NCI-H524 (cell line): Measurements from ENCODE around the gene UQCRC1.

Experiments
- DNase-seq, 2 experiments: peaks; one replicate each; lab custom pipeline; 2025; lab: John Stamatoyannopoulos, UW

Gene UQCRC1

DNA sequence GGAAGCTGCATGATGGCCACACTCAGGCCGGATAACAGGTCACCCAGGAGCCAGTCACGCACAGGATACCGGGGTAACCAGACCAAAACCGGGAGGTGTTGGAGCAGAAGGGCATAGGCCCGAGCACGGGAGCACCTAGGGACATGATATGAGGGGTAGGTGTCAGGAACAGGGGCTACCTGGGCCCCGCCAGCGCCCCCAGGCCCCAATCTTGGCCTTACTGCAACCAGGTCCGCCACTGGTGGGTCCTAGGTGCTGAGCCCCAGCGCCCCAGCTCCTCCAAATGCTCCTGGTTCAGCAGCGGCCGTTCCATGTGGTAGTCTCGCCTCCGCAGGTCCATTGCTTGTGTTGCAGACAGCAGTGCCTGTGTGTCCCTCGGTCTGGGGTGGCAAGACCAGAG is 23.8 kb upstream of the UQCRC1 start:
- no peak for DNase-seq

DNA sequence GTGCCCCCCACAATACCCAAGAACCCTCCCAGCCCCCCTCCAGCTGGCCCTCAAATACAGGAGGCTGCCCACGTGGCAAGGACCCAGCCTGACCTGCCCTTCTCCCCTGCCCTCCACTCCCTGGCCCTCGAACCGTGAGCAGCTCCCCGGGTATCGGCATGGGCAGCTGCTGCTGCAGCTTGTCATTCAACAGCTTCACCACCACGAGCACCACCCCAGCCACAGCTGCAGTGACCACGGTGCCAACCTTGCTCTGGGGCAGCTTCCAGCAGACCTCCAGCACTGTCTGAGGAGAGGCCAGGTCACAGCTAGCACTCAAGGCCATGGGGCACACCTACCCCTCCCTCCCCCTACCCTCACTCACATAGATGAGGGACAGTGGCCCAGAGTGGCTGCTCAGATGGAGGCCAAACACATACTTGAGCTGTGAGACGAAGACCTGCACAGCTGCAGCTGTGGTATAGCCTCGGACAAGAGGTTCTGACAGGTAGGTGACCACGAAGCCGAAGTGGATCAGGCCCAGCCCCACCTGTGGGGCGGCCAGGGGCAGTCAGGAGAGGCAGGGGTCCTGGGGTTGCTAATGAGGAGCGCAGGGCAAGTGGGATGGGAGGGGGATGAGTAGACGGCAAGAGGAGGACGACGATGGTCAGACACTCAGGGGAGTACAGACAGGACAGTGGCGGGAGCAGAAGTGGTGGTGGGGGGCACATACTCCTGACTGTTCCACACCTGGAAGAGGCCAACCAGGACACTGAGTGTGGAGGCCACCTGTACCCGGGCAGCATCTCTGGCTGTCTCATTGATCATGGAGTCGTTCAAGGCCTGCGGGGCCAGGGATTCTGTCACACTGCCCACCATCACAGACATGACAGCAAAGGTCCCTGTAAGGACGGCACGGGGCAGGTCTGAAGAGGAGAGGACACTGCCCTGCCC is 22.3 kb upstream of the UQCRC1 start:
- no peak for DNase-seq

DNA sequence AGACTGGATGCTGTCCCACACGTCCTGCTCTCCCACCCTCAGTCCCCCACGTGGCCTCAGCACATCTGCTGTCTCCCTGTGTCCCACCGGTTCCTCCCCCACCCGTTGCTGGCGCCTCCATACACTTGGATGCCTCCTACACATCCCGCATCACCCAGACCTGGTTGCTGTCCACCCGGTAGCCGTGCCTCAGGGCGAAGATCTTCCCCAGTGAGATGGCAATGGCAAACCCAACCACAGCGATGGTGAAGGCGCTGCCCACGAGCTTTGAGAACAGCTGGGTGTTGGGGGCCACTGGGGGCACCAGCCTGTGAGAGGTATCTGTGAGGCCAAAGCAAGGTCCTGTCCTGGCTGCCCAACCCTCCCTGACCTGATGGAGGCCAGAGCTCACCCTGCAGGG is 21.4 kb upstream of the UQCRC1 start:
- DNase-seq: no peak

DNA sequence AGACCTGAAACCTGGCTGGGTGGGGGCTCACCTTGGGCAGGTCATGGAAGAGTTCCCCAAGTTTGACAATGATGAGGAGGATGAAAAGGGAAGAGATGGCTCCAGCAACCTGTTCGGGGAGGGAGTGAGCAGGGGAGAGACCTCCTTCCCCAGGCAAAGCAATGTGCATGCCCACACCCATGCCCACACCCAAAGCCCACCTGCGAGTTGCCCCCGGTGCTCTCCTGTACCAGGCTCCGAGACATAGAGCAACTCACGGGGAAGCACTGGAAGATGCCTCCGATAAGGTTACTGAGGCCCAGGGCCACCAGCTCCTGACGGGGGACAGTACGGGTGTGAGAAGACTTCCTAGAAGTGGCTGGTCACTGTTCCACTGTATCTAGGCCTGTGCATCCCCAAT is 21.0 kb upstream of the UQCRC1 start:
- DNase-seq: no peak

DNA sequence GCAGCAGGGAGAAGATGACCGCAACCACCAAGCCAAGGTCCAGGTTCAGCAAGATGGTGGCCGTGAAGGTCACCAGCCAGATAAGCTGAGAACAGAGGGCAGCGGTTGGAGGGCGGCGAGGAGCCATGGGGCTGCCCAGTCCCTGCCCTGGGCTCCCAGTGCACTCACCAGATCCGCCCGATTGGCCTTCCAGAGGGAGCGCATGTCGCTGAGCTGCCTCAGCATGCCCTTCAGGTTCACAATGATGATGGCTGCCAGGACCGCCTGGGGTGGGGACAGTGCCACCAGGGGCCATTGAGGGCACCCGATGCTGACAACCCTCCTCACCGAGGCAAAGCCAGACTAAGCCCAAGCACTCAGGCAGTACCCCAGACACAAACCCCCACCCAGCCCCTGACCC is 20.4 kb upstream of the UQCRC1 start:
- DNase-seq: no peak

DNA sequence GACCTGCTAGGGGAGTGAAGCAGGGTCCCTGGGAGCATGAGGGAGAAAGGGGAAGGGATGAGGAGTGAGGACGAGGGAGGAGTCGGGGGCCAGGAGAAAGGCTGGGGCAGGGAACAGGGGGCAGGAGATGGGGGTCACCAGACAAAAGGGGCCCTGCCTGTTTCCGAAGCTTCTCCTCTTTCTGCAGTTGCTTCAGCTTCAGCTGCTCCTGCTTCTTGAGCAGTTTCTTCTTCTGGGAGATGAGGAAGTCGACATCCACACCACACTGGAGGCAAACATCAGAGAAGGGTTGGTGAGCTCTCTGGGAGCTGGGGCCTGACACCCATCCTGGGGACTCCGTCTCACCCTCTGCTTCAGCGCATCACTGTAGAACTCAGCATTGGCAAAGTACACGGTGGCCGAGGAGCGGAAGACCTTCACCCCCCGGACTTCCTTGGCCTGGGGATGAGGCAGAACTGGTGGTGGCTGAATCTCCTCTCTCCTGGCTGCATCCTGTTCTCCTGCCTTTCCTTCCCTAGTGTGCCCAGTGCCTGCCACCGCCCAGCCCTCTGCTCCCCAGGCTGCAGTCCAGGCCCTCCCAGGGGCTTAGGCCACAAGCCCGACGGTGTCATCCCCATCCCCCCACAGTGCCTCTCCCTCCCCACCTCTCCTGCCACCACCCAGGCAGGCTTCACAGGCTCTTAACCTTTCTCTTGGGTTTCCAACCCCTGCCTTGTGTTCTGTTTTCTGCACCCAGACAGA is 19.0 kb upstream of the UQCRC1 start:
- no peak for DNase-seq

DNA sequence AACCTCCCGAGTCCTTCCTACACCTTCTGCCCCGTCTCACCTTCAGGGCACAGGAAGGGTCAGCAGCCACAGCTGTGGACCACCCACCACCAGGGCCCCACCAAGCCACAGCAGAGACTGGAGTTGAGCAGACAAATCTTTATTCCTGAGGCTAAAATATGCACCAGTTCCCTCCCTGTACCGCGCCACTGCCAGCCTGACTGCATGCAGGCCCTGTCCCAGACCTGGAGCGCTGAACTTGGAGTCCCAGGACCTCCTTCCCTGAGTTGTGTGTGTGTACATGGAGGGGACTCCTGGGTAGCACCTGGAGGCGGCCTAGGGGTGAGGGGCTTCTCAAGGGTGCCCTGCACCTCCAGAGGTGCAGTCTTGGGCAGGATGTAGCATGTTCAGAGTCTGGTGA is 16.2 kb upstream of the UQCRC1 start:
- no peak for DNase-seq

DNA sequence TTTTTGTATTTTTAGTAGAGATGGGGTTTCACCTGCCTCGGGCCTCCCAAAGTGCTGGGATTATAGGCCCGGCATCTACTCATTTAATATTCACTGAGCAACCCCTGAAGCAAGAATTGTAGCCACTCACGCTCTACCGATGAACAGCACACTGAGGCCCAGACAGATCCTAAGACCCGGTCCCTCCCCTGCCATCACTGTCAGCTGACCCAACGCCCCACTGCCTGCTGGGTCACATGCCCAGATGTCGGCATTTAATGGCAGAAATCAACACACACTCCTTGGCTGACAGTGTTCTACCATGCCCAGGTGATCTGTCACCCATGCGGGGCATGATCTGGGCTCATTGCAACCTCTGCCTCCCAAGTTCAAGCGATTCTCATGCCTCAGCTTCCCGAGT is 15.3 kb upstream of the UQCRC1 start:
- DNase-seq: no peak

DNA sequence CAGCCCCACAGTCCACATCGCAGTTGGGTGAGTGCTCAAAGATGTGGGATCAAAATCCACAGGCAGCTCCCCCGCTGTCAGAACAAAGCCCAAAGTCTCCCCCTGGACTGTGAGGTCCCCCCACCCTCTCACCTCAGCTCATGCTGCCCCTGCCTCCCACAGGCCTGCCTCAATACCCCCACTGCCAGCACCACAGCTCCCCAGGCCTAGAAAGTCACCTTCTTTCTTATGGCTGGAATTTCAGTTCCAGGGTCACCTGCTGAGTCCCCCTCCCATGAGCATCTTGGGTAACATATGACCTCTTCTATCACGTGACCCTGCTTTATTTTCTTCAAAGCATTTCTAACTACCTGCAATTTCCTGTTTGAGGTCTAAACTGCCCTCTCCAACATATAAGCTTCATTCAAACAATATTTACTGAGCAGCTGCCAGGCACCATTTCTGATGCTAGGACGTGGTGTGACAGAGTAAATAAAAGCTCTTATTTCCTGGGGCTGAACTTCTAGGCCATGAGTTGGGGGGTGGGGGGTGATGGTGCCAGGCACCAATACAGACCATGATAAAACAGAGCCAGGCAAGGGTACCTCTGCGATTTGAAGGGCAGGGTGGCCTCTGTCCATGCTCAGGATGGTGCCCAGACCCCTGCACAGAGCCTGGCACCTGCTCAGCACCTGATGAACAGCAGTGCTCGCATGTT is 14.6 kb upstream of the UQCRC1 start:
- DNase-seq: no peak

DNA sequence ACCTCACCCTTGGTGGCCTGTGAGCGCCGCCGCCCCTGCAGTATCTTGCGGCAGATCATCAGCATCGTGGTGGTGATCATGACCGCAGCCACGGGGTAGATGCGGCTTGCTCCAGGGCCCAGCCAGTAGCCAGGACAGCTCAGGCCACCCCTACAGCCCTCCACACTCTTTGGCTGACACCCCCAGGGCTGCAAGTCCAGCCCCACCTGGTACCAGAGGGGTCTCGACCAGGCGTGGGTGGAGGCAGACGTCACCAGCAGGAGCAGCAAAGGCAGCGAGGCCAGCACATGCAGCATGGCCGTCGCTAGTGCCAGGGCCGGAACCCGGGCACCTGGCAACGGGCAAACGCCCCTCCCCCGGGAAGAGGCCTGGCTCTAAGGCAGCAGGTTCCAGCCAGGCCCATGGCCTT is 12.0 kb upstream of the UQCRC1 start, which contains the start of gene TMEM89:
Gene TMEM89 (minus strand): TSS at position 309 of the 409 bp plus-strand sequence. CDS start 13 bp downstream, at position 296.
- no peak for DNase-seq

DNA sequence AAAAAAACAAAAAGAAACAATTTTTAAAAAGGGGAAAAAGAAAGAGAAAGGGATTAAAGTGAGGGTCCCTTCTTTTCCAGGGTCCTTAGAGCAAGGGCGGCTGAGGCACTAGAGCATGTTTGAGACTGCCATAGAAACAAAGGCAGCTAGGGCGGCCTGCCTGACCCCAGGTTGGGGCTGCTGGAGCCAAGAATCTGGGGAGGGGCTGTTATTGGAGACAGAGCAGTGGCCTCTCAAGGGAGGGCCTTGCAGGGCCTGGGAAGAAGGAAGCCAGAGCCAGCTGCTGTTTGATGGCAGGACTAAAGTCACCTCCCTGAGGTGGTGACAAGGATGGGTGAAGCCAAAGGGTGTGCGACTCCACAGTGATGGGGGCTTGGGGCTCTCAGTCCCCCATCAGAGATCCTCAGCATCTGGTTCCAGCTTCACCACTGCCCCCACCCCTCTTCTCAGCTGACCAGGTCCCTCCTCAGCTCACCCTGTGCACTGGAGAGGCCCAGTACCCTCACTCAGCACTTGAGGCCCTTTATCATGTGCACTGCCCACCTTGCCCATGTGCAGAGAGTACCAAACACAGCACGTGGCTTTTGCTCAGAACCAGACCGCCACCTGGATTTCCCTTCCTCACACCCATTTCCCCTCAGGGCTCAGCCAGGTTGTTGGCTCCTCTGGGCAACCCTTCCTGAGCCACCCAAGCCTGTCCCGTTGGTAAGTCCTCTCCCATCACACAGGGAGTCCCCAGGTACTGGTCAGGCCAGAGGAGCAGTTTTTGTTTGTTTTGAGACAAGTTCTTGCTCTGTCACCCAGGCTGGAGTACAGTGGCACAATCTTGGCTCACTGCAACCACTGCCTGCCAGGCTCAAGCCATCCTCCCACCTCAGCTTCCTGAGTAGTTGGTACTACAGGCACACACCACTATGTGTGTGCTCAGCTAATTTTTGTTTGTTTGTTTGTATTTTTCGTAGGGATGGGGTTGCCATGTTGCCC is 10.4 kb upstream of the UQCRC1 start:
- no peak for DNase-seq

DNA sequence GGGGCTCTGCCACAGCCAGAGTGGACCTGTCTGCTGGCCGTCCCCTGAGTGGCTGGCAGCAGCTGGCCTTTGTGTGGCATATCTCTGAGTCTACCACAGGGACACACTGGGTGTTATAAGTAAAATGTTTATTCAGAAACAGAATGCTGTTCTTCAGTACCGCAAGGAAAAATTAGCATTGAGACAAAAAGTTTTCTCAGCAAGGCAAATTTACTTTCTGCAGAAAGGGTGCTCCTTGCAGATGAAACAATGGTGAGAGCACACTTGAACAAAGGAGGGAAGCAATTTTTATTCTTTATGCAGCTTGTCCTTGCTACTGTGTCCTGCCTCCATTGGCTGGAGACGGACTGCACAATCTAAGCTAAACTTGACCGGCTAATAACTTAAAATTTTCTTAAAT is 8.1 kb upstream of the UQCRC1 start:
- DNase-seq: no peak

DNA sequence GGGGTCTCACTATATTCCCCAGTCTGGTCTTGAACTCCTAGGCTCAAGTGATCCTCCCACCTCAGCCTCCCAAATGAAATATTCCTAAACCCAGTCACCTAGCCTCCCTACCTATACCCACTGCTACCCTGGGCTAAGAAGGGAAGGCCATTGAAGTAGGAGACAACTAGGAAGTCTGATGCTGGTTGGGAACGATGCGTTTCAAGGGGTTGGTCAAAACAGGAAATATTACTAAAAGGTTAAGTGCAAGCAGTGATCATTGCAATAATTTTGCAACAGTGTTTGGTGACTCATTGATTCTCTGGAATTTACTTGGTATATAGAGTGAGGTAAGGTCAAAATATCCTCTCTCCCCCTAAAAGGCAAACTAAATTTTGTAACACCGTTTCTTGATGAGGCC is 4.6 kb upstream of the UQCRC1 start:
- DNase-seq: no peak

DNA sequence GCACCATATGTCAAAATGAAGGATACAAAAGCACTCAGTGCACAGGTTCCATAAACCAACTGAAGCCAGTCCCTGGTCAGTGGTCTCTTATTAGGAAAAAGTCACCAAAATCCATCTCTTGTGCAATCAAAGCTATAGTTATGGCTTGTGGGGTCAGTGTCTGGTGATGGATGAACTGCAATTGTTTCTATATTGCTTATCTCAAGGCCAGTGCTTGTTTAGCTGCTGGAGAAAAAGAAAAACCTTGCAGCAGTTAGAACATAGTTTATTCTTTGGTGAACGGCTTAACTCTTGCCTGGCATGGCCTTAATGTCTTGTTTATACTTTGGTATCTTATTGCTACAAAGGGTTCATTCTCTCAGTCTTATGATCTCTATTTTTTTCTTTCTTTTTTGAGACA is 2.9 kb upstream of the UQCRC1 start:
- DNase-seq: no peak

DNA sequence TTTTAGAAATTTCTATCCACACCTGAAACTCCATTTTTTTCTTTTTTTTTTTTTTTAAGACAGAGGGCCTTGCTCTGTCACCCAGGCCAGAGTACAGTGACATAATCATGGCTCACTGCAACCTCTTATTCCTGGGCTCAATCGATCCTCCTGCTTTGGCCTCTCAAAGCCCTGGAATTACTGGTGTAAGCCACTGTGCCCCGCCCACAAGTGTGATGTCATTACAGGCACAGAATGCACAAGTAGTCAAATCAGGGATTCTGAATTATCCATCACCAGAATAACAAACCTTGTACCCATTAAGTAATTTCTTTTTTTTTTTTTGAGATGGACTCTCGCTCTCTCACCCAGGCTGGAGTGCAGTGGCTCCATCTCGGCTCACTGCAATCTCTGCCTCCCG is 1.9 kb downstream of the UQCRC1 start:
- DNase-seq: no peak

DNA sequence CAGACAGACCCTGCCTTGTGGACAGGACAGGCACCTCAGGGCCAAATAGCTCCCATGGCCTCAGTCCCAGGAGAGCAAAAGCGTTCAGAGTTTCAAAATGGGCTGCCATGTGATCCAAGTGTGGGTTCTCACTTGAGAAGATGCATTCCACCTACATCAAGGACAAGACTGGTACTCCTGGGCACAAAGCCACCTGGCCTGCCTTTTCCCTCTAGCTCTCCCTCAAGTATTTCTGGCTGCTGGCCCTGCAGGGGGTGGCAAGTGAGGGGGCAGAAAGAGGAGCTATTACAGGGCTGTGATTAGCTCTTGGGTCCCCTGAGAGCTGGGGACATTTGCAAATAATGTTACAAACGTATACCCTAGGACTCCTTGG is 7.8 kb downstream of the UQCRC1 start:
- no peak for DNase-seq

DNA sequence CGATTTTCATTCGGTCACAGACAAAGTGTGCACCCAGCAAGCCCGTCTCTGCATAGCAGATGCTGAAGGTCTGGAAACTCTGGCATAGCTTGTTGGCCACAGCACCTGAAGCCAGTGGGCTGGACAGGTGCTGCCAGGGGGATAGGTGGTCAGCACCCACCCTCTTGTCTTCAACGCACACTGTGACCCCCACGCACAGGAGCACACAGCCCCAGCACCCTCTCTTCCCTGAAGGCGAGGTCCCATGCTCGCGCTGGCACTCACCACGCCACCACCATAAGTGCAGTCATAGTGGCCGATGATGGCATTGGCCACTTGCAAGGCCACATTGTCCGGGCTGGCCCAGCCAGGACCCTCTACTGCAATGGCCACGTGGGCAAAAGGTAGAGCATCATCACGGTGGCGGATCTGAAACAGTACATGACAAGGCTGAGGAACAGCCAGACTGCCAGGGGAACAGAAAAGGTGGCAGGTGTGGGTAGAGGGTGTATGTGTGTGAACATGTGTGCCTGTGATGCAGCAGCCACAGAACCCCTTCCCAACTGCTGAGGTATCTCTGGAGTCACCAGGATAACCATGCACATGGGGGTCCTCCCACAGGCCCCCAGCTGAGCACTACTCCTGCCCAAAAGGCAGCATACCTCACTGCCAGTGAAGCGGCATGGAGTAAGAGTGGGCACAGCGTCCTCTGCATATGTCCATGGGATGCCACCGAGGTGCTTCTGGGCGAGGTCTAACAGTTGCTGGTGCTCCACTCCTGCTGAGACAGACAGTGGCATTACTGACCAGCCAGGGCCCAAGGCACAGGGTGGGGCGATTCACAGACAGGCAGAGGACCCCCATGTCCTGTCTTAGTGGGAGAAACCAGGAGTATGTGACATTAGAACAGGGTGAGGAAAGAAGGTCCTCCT is 8.5 kb downstream of the UQCRC1 start:
- DNase-seq: no peak

DNA sequence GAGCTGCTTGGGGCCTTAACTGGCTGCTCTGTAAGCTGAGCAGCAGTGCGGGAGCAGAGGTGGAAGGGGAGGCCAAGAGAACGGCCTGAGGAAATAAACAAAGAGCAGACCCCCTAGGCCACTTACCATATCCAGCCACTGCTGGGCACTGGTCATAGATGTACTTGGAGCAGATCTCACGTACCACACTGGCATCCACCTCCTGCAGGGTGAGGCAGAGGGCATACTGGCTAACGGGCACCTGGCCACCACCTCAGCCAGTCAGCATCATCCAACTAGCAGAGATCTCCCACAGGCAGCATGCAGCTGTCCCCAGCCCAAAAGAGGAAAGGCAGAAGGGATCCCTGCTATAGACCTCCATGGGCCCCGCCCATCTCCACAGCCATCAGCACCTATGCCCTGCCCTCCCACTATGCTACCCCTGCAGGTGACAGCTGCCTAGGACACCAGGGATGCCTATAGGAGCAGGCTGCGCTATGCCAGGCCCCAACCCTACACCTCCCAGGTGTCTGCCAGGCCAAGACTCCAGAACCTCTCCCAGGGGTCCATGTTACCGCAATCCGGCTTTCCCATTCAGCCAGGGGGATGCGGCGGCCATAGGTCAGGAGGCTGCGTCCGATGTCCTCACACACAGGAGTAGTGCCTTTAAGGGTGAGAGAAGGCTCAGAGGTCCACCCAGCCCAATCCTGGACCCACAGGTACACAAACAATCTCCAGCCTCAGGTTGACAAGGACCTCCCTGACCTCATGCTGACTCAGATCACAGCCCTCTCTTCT is 9.7 kb downstream of the UQCRC1 start:
- DNase-seq: no peak

DNA sequence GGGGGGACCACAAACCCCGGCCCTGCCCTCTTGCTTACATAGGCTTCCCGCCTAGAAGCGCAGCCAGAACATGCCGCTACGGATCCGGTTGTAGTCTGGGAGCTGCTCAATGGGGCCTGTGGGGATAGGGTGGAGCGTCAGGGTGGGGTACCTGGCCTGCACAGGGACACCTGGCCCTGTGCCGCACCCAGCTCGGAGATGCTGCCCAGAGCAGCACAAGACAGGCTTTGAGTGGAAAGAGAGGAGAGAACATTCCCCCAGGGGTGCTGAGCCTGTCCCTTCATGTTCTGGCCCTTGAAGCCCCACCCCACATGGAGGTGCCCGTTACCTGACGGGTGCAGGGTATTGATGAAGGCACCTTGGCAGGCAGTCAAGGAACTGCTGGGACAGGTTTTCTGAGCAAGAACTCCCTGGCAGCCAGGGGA is 10.4 kb downstream of the UQCRC1 start:
- DNase-seq: no peak
